ENCODE data around the gene PPP1R14C. TPM values are rescaled to one million over a fixed set of nuclear protein-coding genes. Genes with fewer than 3 reads are reported as not detected.

PPP1R14C gene
- total and polyA plus RNA-seq, 7 donors, result 5.9 to 62.8 (median 22.5) TPM

DNA sequence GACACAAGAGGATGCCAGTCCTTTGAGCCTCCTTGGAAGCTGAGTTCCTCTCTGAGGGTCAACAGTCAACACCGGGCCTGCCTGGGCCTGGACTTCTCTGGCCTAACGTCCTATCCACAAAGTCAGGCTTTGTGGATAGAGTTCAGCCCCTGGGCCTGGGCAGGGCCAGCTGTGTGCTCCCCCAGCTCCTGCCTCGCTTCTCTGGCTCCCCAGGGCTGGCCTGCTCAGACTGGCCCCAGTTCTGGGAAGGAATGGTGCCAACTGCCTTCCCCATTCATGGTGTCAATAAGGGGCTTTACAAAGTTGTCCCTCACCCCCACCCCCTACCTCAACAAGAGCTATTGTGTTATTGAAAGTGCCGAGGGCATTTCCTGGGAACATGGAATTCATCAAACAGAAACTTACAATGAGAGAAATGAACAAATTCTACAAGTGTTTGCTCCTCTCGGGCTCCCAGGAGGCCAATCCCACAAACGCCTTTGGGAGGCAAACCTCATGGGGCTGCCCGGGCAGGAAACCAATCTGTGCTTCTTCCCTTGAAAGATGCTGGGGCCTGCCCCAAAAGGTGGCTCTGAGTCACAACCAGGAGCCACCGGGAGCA lies 26.5 kb upstream of the PPP1R14C start:
- H3K4me1 ChIP-seq, result no peaks in the 10 kb centered on the region
- 87 to 91% (median 89%) methylated on average over 8 of the region's 8 CpGs for WGBS, 3 donors
- no peak overlapping the region for H3K4me3 ChIP-seq
- no peak for DNase-seq
- TF ChIP-seq, protein P1, sequence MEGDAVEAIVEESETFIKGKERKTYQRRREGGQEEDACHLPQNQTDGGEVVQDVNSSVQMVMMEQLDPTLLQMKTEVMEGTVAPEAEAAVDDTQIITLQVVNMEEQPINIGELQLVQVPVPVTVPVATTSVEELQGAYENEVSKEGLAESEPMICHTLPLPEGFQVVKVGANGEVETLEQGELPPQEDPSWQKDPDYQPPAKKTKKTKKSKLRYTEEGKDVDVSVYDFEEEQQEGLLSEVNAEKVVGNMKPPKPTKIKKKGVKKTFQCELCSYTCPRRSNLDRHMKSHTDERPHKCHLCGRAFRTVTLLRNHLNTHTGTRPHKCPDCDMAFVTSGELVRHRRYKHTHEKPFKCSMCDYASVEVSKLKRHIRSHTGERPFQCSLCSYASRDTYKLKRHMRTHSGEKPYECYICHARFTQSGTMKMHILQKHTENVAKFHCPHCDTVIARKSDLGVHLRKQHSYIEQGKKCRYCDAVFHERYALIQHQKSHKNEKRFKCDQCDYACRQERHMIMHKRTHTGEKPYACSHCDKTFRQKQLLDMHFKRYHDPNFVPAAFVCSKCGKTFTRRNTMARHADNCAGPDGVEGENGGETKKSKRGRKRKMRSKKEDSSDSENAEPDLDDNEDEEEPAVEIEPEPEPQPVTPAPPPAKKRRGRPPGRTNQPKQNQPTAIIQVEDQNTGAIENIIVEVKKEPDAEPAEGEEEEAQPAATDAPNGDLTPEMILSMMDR (IDR thresholded peaks at IDR 0.05), result no peak
- intact Hi-C loops (cut with DNase I), result no loop called here
- H3K36me3 ChIP-seq (ENCODE audit: insufficient read depth in 1 of 2, low read depth in 1 of 2), result no peaks in the 10 kb centered on the region
- no peaks in the 10 kb centered on the region for H3K9me3 ChIP-seq
- no peak for ATAC-seq
- H3K27me3 ChIP-seq (ENCODE audit: insufficient read depth in 3 of 3, low read length in 2 of 3), result no peaks in the 10 kb centered on the region
- no peak overlapping the region for H3K27ac ChIP-seq

DNA sequence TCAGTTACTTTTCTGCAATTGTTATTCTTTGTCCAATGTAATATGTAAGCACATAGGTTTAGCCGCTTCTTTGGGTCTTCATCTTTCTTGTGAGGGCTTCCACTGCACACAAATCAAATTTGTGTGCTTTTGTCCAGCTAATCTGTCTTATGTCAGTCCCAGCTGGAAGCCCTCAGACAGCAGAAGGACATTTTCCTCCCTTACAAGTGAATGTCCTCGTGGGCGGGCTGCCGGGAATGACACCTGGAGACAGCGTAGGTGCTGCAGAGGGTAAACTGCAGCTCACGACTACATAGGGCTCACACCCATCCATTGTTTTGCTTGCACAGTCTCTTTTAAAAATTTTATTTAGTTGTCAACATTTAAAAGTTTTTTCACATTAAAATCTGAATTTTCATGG lies 24.6 kb upstream of the PPP1R14C start:
- ATAC-seq, result no peak

DNA sequence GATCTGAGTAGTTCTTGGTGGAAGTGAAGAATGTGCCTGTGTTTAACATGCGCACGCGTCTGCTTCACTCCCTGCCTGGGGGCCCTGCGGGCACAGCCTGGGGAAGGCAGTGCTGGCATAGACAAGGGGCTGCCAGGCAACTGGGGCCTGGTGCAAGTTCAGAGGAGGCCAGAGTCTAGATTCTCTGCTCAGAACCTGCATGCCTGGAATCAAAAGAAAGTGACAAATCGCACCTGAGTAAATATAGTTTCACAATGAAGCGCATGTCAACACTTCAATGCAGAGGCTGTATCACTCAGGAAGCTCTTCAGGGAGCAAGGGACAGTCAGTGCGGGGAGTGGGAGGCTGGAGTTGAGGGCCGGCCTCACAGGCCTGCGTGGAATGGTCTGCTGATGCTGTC lies 24.2 kb upstream of the PPP1R14C start:
- intact Hi-C loops (cut with DNase I), result no loop called here
- 89 to 93% (median 91%) methylated on average over 9 of the region's 9 CpGs for WGBS, 3 donors
- ATAC-seq (no peak), DNase-seq (no peak)
- no peaks in the 10 kb centered on the region for H3K4me1 ChIP-seq
- H3K27me3 ChIP-seq (ENCODE audit: insufficient read depth in 3 of 3, low read length in 2 of 3), result no peaks in the 10 kb centered on the region
- no peak overlapping the region for H3K4me3 ChIP-seq
- no peaks in the 10 kb centered on the region for H3K9me3 ChIP-seq
- H3K27ac ChIP-seq, result no peak overlapping the region
- TF ChIP-seq, protein P1 (IDR thresholded peaks at IDR 0.05), result no peak
- H3K36me3 ChIP-seq (ENCODE audit: insufficient read depth in 1 of 2, low read depth in 1 of 2), result no peaks in the 10 kb centered on the region

More for the DNA sequence above, 24.6 kb upstream of the PPP1R14C start:
- TF ChIP-seq, protein P1 (IDR thresholded peaks at IDR 0.05), result no peak
- Histone ChIP-seq H3K27me3 (ENCODE audit: insufficient read depth in 3 of 3, low read length in 2 of 3) (no peaks in the 10 kb centered on the region), H3K4me3 (no peak overlapping the region), H3K36me3 (ENCODE audit: insufficient read depth in 1 of 2, low read depth in 1 of 2) (no peaks in the 10 kb centered on the region), H3K9me3 (no peaks in the 10 kb centered on the region), H3K27ac (no peak overlapping the region), H3K4me1 (no peaks in the 10 kb centered on the region)
- no peak for DNase-seq
- intact Hi-C loops (cut with DNase I), result no loop called here
- WGBS, 3 donors, result 85 to 91% (median 90%) methylated on average over 6 of the region's 6 CpGs

DNA sequence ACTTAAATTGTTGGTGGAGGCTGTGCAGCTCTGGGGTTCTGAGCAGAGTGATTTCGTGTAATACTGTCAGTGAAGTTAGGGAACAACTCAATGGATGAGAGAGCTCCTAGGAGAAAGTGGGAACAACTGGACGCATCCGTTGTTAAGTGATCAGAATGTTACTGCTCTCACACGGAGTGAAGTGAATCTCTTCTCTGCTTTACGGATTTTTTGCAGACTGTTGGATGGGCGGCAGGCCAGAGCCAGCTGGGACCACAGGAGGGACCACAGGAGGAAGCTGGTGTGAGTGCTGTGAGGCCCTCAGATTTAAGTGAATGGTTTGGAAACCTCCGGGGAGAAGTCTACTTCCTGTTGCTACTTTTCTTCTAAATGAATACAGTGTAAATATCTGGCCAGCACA lies 23.7 kb upstream of the PPP1R14C start:
- TF ChIP-seq, protein P1 (IDR thresholded peaks at IDR 0.05), result no peak
- Histone ChIP-seq H3K4me1 (no peaks in the 10 kb centered on the region), H3K9me3 (no peaks in the 10 kb centered on the region), H3K27me3 (ENCODE audit: insufficient read depth in 3 of 3, low read length in 2 of 3) (no peaks in the 10 kb centered on the region), H3K4me3 (no peak overlapping the region), H3K36me3 (ENCODE audit: insufficient read depth in 1 of 2, low read depth in 1 of 2) (no peaks in the 10 kb centered on the region), H3K27ac (no peak overlapping the region)
- 23 to 36% (median 26%) methylated on average over 7 of the region's 7 CpGs for WGBS, 3 donors
- intact Hi-C loops (cut with DNase I), result no loop called here
- ATAC-seq, result no peak
- DNase-seq, result no peak

DNA sequence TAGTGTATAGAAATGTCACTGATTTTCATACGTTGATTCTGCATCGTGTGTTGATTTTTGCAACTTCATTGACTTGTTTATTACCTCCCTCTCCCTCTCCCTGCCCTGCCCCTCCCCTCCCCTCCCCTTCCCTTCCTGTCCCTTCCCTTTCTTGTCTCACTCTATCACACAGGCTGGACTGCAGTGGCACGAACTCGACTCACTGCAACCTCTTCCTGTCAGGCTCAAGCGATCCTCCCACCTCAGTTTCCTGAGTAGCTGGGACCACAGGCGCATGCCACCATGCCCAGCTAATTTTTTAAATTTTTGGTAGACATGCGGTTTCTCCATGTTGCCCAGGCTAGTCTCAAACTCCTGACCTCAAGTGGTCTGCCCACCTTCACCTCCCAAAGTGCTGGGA lies 19.2 kb upstream of the PPP1R14C start:
- no peaks in the 10 kb centered on the region for H3K27me3 ChIP-seq (ENCODE audit: insufficient read depth in 3 of 3, low read length in 2 of 3)
- intact Hi-C loops (cut with DNase I), result no loop called here
- H3K27ac ChIP-seq, result no peak overlapping the region
- TF ChIP-seq, protein P1 (IDR thresholded peaks at IDR 0.05), result no peak
- ATAC-seq, result no peak
- no peak for DNase-seq
- H3K4me1 ChIP-seq, result no peaks in the 10 kb centered on the region
- no peaks in the 10 kb centered on the region for H3K36me3 ChIP-seq (ENCODE audit: insufficient read depth in 1 of 2, low read depth in 1 of 2)
- 60 to 88% (median 64%) methylated on average over 7 of the region's 7 CpGs for WGBS, 3 donors
- no peak overlapping the region for H3K4me3 ChIP-seq
- H3K9me3 ChIP-seq, result no peaks in the 10 kb centered on the region

All from psoas muscle (tissue), 8 donors.